Measurements from ENCODE around the gene TMEM126B. TPM values are rescaled to one million over a fixed set of nuclear protein-coding genes. Genes with fewer than 3 reads are reported as not detected.
"Not testable (repeated sequence)": the region's sequence is repeated elsewhere in the genome, so short reads cannot be mapped to it uniquely, and the experiment has no call there.

TMEM126B gene
- total RNA-seq, 2 experiments from 2014 or later, result 47.4 to 61.1 TPM

DNA sequence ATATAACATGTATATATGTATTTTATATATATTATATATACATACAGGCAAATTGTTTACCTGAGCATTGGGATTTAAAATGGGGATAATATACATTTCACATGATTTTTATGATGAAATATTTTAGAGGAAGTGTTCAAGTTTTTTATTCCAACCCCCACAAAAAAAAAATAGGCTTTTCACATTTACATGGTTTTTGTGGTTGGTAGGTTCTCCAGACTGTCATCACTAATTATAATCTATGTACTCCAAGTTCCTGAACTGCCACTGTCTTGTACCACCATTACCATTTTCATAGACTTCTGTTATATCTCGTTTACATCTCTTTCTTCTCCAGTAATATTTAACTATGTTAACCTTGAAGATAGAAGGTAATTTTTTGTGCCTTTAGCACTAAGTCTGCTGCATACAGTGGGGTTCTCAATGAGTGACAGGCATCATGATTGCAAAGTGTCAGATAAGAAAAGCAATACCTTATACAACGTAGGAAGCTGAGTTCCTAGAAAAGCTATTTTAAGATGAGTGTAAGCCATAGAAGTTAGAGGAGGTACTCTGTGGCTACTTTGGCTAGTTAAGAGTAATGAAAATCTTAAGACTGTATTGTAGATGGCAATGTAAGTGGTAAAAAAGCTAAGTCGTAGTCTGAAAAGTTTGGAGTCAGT, 24.5 kb downstream of the TMEM126B start:
- no peaks in the 10 kb centered on the region for H3K9me3 ChIP-seq (ENCODE audit: low read length)
- no peak for TF ChIP-seq EZH2phosphoT487 (IDR thresholded peaks at IDR 0.05; ENCODE audit: borderline replicate concordance, low read depth, low read length)
- TF ChIP-seq, protein P1, sequence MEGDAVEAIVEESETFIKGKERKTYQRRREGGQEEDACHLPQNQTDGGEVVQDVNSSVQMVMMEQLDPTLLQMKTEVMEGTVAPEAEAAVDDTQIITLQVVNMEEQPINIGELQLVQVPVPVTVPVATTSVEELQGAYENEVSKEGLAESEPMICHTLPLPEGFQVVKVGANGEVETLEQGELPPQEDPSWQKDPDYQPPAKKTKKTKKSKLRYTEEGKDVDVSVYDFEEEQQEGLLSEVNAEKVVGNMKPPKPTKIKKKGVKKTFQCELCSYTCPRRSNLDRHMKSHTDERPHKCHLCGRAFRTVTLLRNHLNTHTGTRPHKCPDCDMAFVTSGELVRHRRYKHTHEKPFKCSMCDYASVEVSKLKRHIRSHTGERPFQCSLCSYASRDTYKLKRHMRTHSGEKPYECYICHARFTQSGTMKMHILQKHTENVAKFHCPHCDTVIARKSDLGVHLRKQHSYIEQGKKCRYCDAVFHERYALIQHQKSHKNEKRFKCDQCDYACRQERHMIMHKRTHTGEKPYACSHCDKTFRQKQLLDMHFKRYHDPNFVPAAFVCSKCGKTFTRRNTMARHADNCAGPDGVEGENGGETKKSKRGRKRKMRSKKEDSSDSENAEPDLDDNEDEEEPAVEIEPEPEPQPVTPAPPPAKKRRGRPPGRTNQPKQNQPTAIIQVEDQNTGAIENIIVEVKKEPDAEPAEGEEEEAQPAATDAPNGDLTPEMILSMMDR (conservative IDR thresholded peaks at IDR 0.05; ENCODE audit: low read length), result no peak
- no peak overlapping the region for H3K4me2 ChIP-seq (ENCODE audit: low read length)
- no TSS peak for BruUV-seq (replicated peaks)
- ChIA-PET POLR2A (no interaction called here), CTCF (ENCODE audit: unreplicated experiment) (no interaction called here)
- H3K36me3 ChIP-seq (ENCODE audit: insufficient read depth, low read length), result peaks cover 64% of the 10 kb centered on the region
- peaks cover 16% of the 10 kb centered on the region for H3K4me1 ChIP-seq (ENCODE audit: insufficient read depth, low read length, poor library complexity, severe bottlenecking)
- peaks cover 51% of the 10 kb centered on the region for H3K79me2 ChIP-seq (ENCODE audit: insufficient read depth, low read depth, low read length)
- H3K27ac ChIP-seq (ENCODE audit: low read depth, low read length, poor library complexity, severe bottlenecking), result no peak overlapping the region
- H3K4me3 ChIP-seq (ENCODE audit: low read depth, low read length, poor library complexity, severe bottlenecking), result no peak overlapping the region
- no peak for DNase-seq (ENCODE audit: low spot score)
- intact Hi-C loops (cut with micrococcal nuclease; ENCODE audit: unreplicated experiment), result no loop called here
- H4K20me1 ChIP-seq (ENCODE audit: insufficient read depth, low read length), result peaks cover 25% of the 10 kb centered on the region
- no peak overlapping the region for H2AFZ ChIP-seq (ENCODE audit: low read length)
- no peaks in the 10 kb centered on the region for H3K9me2 ChIP-seq (ENCODE audit: insufficient read depth, low read length)

DNA sequence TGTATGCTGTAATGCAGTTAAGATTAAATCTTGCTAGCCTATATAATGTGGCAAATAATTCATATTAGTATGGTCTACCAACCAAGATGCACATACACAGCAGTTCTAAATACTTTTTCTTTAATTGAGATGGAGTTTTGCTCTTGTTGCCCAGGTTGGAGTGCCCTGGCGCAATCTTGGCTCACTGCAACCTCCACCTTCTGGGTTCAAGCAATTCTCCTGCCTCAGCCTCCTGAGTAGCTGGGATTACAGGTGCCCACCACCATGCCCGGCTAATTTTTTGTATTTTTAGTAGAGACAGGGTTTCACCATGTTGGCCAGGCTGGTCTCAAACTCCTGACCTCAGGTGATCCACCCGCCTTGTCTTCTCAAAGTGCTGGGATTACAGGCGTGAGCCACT, 25.9 kb downstream of the TMEM126B start:
- H3K9me2 ChIP-seq (ENCODE audit: insufficient read depth, low read length); H2AFZ ChIP-seq (ENCODE audit: low read length); H3K4me2 ChIP-seq (ENCODE audit: low read length); H3K27ac ChIP-seq (ENCODE audit: low read depth, low read length, poor library complexity, severe bottlenecking); DNase-seq (ENCODE audit: low spot score); H3K4me3 ChIP-seq (ENCODE audit: low read depth, low read length, poor library complexity, severe bottlenecking); BruUV-seq (replicated peaks); POLR2A ChIA-PET; intact Hi-C loops (cut with micrococcal nuclease; ENCODE audit: unreplicated experiment); H3K9me3 ChIP-seq (ENCODE audit: low read length); H3K4me1 ChIP-seq (ENCODE audit: insufficient read depth, low read length, poor library complexity, severe bottlenecking); CTCF ChIA-PET (ENCODE audit: unreplicated experiment): not testable (repeated sequence)
- peaks cover 53% of the 10 kb centered on the region for H3K79me2 ChIP-seq (ENCODE audit: insufficient read depth, low read depth, low read length)
- peaks cover 37% of the 10 kb centered on the region for H4K20me1 ChIP-seq (ENCODE audit: insufficient read depth, low read length)
- peaks cover 79% of the 10 kb centered on the region for H3K36me3 ChIP-seq (ENCODE audit: insufficient read depth, low read length)

DNA sequence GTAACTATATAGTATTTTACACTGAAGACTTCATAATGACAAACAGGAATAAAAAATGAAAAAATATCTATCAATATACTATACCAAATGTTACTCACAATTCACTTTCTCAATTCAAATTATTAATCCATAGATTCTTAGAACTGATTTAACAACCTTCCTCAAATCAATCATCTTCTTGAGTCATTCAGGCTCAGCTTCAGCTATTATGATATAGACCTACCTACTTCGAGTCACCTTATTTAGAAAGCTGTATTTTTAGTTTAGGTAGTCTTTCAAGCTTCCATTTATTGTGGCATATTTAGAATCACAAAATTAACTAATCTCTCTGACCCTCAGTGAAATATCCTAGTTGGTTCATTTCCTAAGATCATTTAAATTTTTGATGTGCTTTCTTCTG, 28.4 kb downstream of the TMEM126B start:
- peaks cover 26% of the 10 kb centered on the region for H3K4me1 ChIP-seq (ENCODE audit: insufficient read depth, low read length, poor library complexity, severe bottlenecking)
- H3K9me3 ChIP-seq (ENCODE audit: low read length), result no peaks in the 10 kb centered on the region
- H3K4me2 ChIP-seq (ENCODE audit: low read length), result no peak overlapping the region
- peaks cover 90% of the 10 kb centered on the region for H3K36me3 ChIP-seq (ENCODE audit: insufficient read depth, low read length)
- H3K79me2 ChIP-seq (ENCODE audit: insufficient read depth, low read depth, low read length), result peaks cover 68% of the 10 kb centered on the region
- DNase-seq (ENCODE audit: low spot score), result no peak
- H4K20me1 ChIP-seq (ENCODE audit: insufficient read depth, low read length), result peaks cover 60% of the 10 kb centered on the region
- no peak overlapping the region for H2AFZ ChIP-seq (ENCODE audit: low read length)
- H3K4me3 ChIP-seq (ENCODE audit: low read depth, low read length, poor library complexity, severe bottlenecking), result no peak overlapping the region
- no peak overlapping the region for H3K27ac ChIP-seq (ENCODE audit: low read depth, low read length, poor library complexity, severe bottlenecking)
- POLR2A ChIA-PET, result interaction anchor here (1.3 to 6.8 kb wide), 3 partner anchors 9 to 355 kb away, joined by 3 to 94 read pairs (median 4); partner anchors contain the start of gene TMEM126A
- CTCF ChIA-PET (ENCODE audit: unreplicated experiment), result interaction anchor here (1.0 kb wide), 1 partner anchor 9 kb away, joined by 4 read pairs; the partner anchor contains the start of gene TMEM126A
- BruUV-seq (replicated peaks), result no TSS peak
- intact Hi-C loops (cut with micrococcal nuclease; ENCODE audit: unreplicated experiment), result no loop called here
- TF ChIP-seq EZH2phosphoT487 (IDR thresholded peaks at IDR 0.05; ENCODE audit: borderline replicate concordance, low read depth, low read length), result no peak
- TF ChIP-seq, protein P1 (conservative IDR thresholded peaks at IDR 0.05; ENCODE audit: low read length), result no peak
- no peaks in the 10 kb centered on the region for H3K9me2 ChIP-seq (ENCODE audit: insufficient read depth, low read length)

Data from OCI-LY7 (cell line).